Right atrium auricular region (tissue), 2 donors: ENCODE results near the gene PFKFB3. TPM values are rescaled to one million over a fixed set of nuclear protein-coding genes. Genes with fewer than 3 reads are reported as not detected.

Experiments
- DNase-seq: peaks from one replicate; pipeline ENCODE4 v3.0.0-alpha.2; 2019; ENCODE audit warnings: low spot score
- H3K27ac ChIP-seq, 2 donors: fragments of 200-600 bp; sonication (generic); 1 replicate in 1 of 2; 2 replicates in 1 of 2; pipeline ENCODE4 v1.5.1; 2016 to 2019
- H3K27me3 ChIP-seq, 2 donors: fragments of 200-600 bp; sonication (generic); one replicate each; pipeline versions ENCODE4 v1.5.1 to v1.6.0; 2017 to 2019
- H3K36me3 ChIP-seq: fragments of 200-600 bp; sonication (generic); one replicate; pipeline ENCODE4 v1.5.1; 2016
- H3K4me1 ChIP-seq, 2 donors: fragments of 200-600 bp; sonication (generic); one replicate each; pipeline versions ENCODE4 v1.5.1 to v1.6.0; 2017 to 2019
- H3K4me3 ChIP-seq, 2 donors: fragments of 200-600 bp; sonication (generic); 1 replicate in 1 of 2; 2 replicates in 1 of 2; pipeline ENCODE4 v1.5.1; 2017 to 2019; ENCODE audit warnings: mild to moderate bottlenecking in 1 of 2, moderate library complexity in 1 of 2
- H3K9me3 ChIP-seq, 2 donors: fragments of 200-600 bp; sonication (generic); one replicate each; pipeline ENCODE4 v1.5.1; 2019
- total RNA-seq, 2 donors: library from RNA; depleted of rRNA; stranded (reverse); fragments of >200 nt; gene quantifications; one replicate each; pipeline ENCODE4 v1.1.0, GENCODE V29; 2016
- TF ChIP-seq, protein P1 (sequence below), 2 donors: fragments of 200-600 bp; sonication (generic); IDR thresholded peaks; one replicate each; pipeline ENCODE4 v1.5.1; 2019; ENCODE audit warnings: antibody characterized with exemption in 2 of 2

The PFKFB3 gene
- 10 to 100 TPM in 1 of 2 donors, 1 to 10 TPM in 1; 9.4 to 16.5 TPM for total RNA-seq

DNA sequence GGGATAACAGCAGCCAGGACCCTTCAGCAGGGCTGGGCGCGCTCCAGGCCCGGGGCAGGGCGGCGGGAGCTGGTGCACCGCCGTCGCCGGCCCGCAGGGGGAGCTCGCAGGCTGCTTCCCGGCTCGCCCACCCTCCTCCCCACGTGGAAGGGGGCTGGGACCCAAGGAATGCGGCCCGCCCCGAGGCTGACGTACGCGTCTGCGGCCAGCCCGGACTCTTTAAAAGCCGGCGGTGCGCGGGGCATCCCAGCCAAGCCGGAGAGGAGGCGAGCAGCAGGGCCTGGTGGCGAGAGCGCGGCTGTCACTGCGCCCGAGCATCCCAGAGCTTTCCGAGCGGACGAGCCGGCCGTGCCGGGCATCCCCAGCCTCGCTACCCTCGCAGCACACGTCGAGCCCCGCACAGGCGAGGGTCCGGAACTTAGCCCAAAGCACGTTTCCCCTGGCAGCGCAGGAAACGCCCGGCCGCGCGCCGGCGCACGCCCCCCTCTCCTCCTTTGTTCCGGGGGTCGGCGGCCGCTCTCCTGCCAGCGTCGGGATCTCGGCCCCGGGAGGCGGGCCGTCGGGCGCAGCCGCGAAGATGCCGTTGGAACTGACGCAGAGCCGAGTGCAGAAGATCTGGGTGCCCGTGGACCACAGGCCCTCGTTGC is at the start of gene PFKFB3:
Gene PFKFB3 (plus strand): TSS at position 249 of the 647 bp plus-strand sequence. CDS start 329 bp downstream, at position 578.
- Histone ChIP-seq H3K36me3 (no peaks in the 10 kb centered on the region), H3K9me3 (no peaks in the 10 kb centered on the region), H3K4me1 (peaks cover 0 to 36% of the 10 kb centered on the region in 2 donors), H3K27me3 (no peaks in the 10 kb centered on the region), H3K4me3 (peak within 1 kb of the TSS; percentile 60 to 80), H3K27ac (peak within 1 kb of the TSS; percentile 94 to 95)
- TF ChIP-seq, protein P1, sequence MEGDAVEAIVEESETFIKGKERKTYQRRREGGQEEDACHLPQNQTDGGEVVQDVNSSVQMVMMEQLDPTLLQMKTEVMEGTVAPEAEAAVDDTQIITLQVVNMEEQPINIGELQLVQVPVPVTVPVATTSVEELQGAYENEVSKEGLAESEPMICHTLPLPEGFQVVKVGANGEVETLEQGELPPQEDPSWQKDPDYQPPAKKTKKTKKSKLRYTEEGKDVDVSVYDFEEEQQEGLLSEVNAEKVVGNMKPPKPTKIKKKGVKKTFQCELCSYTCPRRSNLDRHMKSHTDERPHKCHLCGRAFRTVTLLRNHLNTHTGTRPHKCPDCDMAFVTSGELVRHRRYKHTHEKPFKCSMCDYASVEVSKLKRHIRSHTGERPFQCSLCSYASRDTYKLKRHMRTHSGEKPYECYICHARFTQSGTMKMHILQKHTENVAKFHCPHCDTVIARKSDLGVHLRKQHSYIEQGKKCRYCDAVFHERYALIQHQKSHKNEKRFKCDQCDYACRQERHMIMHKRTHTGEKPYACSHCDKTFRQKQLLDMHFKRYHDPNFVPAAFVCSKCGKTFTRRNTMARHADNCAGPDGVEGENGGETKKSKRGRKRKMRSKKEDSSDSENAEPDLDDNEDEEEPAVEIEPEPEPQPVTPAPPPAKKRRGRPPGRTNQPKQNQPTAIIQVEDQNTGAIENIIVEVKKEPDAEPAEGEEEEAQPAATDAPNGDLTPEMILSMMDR (IDR thresholded peaks at IDR 0.05) = peak; percentile 97 to 99
- DNase-seq = peak; percentile 96

DNA sequence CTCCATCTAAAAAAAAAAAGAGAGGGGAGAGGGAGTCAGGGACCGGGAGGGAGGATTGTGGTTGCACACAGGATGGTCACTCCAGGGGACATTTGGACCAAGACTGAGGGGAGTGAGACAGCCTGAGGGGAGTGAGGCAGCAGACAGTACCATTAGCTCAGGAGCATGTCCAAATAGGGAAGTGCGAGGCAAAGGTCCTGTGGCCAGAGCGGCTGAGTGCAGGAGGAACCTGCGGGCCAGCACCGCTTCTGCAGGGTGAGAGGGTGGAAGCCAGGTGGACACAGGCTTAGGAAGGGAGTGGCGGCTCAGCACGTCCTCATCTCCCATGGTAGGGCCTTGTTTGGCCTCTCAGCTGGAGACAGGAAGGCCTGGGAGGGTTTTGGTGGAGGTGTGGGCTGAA is 48.9 kb upstream of the PFKFB3 start:
- no peak overlapping the region for H3K4me3 ChIP-seq
- DNase-seq = no peak

DNA sequence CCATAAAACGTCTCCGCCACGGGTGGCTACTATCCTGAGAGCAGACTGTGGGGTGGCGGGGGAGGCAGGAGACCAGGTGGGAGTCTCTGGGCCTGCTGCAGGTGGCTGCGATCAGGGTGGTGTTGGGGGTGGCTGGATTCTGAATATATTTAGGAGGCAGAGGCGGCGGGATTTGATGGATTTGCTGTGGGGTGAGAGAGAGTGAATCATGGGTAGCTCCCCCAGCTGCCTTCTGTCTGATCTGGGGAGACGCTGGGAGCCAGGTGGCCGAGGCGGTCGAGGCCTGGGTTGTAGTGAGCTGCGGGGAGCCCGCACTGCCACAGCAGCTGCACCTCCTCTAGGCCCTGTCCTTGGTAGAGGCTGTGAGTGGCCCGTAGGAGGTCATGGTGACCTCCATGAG is 48.2 kb upstream of the PFKFB3 start:
- TF ChIP-seq, protein P1 (IDR thresholded peaks at IDR 0.05) = no peak
- H3K27ac ChIP-seq = no peak overlapping the region
- DNase-seq = no peak

More for the DNA sequence above, 48.9 kb upstream of the PFKFB3 start:
- H3K27ac ChIP-seq = no peak overlapping the region
- TF ChIP-seq, protein P1 (IDR thresholded peaks at IDR 0.05) = no peak
- H3K4me1 ChIP-seq = peaks cover 0 to 11% of the 10 kb centered on the region in 2 donors
- H3K36me3 ChIP-seq = no peaks in the 10 kb centered on the region
- H3K27me3 ChIP-seq = no peaks in the 10 kb centered on the region
- no peaks in the 10 kb centered on the region for H3K9me3 ChIP-seq

DNA sequence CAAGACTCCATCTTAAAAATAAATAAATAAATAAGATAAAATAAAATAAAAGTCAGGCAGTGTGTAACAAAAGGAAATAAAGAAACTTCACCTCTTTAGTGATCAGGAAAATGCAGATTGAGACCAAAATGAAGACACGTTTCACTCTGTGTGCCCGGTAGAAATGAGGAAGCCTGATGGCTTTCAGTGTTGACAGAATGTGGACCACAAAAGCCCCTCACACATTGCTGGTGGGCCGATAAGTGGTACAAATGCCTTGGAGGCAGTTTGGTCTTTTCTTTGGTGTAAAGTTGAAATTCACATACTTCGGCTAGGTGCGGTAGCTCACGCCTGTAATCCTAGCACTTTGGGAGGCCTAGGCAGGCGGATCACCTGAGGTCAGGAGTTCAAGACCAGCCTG is 44.5 kb upstream of the PFKFB3 start:
- peak overlapping the region; percentile 46 to 50 for H3K27ac ChIP-seq
- H3K4me1 ChIP-seq = peaks cover 0 to 10% of the 10 kb centered on the region in 2 donors
- DNase-seq = no peak
- no peaks in the 10 kb centered on the region for H3K9me3 ChIP-seq
- no peak overlapping the region for H3K4me3 ChIP-seq
- no peaks in the 10 kb centered on the region for H3K36me3 ChIP-seq
- TF ChIP-seq, protein P1 (IDR thresholded peaks at IDR 0.05) = no peak
- no peaks in the 10 kb centered on the region for H3K27me3 ChIP-seq

More for the DNA sequence above, 48.2 kb upstream of the PFKFB3 start:
- Histone ChIP-seq H3K4me1 (peaks cover 0 to 11% of the 10 kb centered on the region in 2 donors), H3K4me3 (no peak overlapping the region), H3K36me3 (no peaks in the 10 kb centered on the region), H3K9me3 (no peaks in the 10 kb centered on the region), H3K27me3 (no peaks in the 10 kb centered on the region)

DNA sequence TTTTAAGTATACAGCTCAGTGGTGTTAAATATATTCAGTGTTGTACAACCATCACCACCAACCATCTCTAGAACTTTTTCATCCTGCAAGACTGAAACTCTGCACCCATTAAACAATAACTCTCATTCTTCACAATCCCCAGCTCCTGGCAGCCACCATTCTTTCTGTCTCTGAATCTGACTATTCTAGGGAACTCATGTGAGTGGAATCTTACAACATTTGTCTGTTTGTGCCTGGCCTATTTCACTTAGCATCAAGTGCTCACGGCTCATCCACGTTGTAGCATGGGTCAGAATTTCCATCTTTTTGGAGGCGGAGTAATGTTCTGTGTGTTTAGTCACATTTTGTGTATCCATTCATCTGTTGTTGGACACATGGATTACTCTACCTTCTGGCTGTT is 40.8 kb upstream of the PFKFB3 start:
- TF ChIP-seq, protein P1 (IDR thresholded peaks at IDR 0.05) = no peak

More for the DNA sequence above, 40.8 kb upstream of the PFKFB3 start:
- H3K27me3 ChIP-seq = no peaks in the 10 kb centered on the region
- H3K27ac ChIP-seq = peak overlapping the region in 1 of 2 donors; percentile 11
- peaks cover 0 to 28% of the 10 kb centered on the region in 2 donors for H3K4me1 ChIP-seq
- H3K9me3 ChIP-seq = no peaks in the 10 kb centered on the region
- no peak overlapping the region for H3K4me3 ChIP-seq
- DNase-seq = no peak
- no peaks in the 10 kb centered on the region for H3K36me3 ChIP-seq
